Measurements from ENCODE around the gene TMCC3. TPM values are rescaled to one million over a fixed set of nuclear protein-coding genes. Genes with fewer than 3 reads are reported as not detected.

TMCC3 gene
- total and polyA plus RNA-seq, 9 of the 15 experiments (the other 6 are each of a cell fraction or from before 2014, with no cell fraction given): not detected

- BruUV-seq (replicated peaks): no TSS peak
- ATAC-seq (no peak), DNase-seq (ENCODE audit: extremely low read depth in 1 of 4, low spot score in 3 of 4) (no peak), FAIRE-seq (no peak)
- H4K20me1 ChIP-seq (replicated peaks; ENCODE audit: control insufficient read depth, insufficient read depth, low read length): no peaks in the 10 kb centered on the region
- no peaks in the 10 kb centered on the region for H3K4me1 ChIP-seq (replicated peaks in 1 of 2; ENCODE audit: control insufficient read depth in 2 of 2, insufficient read depth in 2 of 2, low read length in 2 of 2)
- no peak overlapping the region for H3K9ac ChIP-seq (ENCODE audit: insufficient read depth in 1 of 2, low read depth in 2 of 2, low read length in 2 of 2)
- no peak overlapping the region for H2AFZ ChIP-seq (ENCODE audit: low read depth, low read length)
- POLR2A ChIA-PET: interaction anchor here (0.6 kb wide), 1 partner anchor 575 kb away, joined by 3 read pairs; no protein-coding TSS in a partner anchor
- WGBS (ENCODE audit: insufficient coverage, low coverage, missing lambda C conversion rate): 0% methylated on average over 1 of the region's 1 CpG
- no peaks in the 10 kb centered on the region for H3K9me1 ChIP-seq (ENCODE audit: control insufficient read depth, insufficient read depth, low read length)
- no peak overlapping the region for H3K27ac ChIP-seq (ENCODE audit: extremely low read depth, low read depth, low read length)
- no peaks in the 10 kb centered on the region for H3K9me3 ChIP-seq (replicated peaks; ENCODE audit: control insufficient read depth, insufficient read depth, low read depth, low read length)
- peaks cover 7 to 24% of the 10 kb centered on the region in 2 experiments; a peak in 4 of 5 replicates for H3K27me3 ChIP-seq (ENCODE audit: control insufficient read depth in 2 of 2, insufficient read depth in 2 of 2, low read length in 2 of 2)
- intact Hi-C loops (cut with micrococcal nuclease) (no loop called here), in situ Hi-C loops (cut with MboI) (no loop called here)
- no peak overlapping the region for H3K4me3 ChIP-seq
- no peaks in the 10 kb centered on the region for H3K36me3 ChIP-seq (ENCODE audit: control insufficient read depth, insufficient read depth, low read length)
- CTCF ChIA-PET (ENCODE audit: low intra/inter-chr PET ratio): interaction anchor here (0.7 kb wide), 1 partner anchor 12 kb away, joined by 4 read pairs; no protein-coding TSS in a partner anchor
- H3K4me2 ChIP-seq (ENCODE audit: insufficient read depth, low read length): no peak overlapping the region
- no peaks in the 10 kb centered on the region for H3K79me2 ChIP-seq (ENCODE audit: control insufficient read depth, insufficient read depth, low read length)
- TF ChIP-seq, protein P1, sequence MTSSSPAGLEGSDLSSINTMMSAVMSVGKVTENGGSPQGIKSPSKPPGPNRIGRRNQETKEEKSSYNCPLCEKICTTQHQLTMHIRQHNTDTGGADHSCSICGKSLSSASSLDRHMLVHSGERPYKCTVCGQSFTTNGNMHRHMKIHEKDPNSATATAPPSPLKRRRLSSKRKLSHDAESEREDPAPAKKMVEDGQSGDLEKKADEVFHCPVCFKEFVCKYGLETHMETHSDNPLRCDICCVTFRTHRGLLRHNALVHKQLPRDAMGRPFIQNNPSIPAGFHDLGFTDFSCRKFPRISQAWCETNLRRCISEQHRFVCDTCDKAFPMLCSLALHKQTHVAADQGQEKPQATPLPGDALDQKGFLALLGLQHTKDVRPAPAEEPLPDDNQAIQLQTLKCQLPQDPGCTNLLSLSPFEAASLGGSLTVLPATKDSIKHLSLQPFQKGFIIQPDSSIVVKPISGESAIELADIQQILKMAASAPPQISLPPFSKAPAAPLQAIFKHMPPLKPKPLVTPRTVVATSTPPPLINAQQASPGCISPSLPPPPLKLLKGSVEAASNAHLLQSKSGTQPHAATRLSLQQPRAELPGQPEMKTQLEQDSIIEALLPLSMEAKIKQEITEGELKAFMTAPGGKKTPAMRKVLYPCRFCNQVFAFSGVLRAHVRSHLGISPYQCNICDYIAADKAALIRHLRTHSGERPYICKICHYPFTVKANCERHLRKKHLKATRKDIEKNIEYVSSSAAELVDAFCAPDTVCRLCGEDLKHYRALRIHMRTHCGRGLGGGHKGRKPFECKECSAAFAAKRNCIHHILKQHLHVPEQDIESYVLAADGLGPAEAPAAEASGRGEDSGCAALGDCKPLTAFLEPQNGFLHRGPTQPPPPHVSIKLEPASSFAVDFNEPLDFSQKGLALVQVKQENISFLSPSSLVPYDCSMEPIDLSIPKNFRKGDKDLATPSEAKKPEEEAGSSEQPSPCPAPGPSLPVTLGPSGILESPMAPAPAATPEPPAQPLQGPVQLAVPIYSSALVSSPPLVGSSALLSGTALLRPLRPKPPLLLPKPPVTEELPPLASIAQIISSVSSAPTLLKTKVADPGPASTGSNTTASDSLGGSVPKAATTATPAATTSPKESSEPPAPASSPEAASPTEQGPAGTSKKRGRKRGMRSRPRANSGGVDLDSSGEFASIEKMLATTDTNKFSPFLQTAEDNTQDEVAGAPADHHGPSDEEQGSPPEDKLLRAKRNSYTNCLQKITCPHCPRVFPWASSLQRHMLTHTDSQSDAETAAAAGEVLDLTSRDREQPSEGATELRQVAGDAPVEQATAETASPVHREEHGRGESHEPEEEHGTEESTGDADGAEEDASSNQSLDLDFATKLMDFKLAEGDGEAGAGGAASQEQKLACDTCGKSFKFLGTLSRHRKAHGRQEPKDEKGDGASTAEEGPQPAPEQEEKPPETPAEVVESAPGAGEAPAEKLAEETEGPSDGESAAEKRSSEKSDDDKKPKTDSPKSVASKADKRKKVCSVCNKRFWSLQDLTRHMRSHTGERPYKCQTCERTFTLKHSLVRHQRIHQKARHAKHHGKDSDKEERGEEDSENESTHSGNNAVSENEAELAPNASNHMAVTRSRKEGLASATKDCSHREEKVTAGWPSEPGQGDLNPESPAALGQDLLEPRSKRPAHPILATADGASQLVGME (CRISPR knock-in tag; IDR thresholded peaks at IDR 0.05): no peak
- TF ChIP-seq TCF15 (CRISPR knock-in tag; IDR thresholded peaks at IDR 0.05): no peak
- no peak for TF ChIP-seq SP2 (IDR thresholded peaks at IDR 0.05; ENCODE audit: extremely low read depth, low read depth, low read length, poor library complexity, severe bottlenecking)
Measured at GRCh38 chr12:94557746-94558295, 92.5 kb downstream of the TMCC3 start.

Measured in K562 (cell line).